ENCODE measurements around the gene CAPN10. TPM values are rescaled to one million over a fixed set of nuclear protein-coding genes. Genes with fewer than 3 reads are reported as not detected.
"Not testable (repeated sequence)": the region's sequence is repeated elsewhere in the genome, so short reads cannot be mapped to it uniquely, and the experiment has no call there.

The CAPN10 gene
- total RNA-seq, 1 experiment from 2014 or later, result 20.5 TPM

DNA sequence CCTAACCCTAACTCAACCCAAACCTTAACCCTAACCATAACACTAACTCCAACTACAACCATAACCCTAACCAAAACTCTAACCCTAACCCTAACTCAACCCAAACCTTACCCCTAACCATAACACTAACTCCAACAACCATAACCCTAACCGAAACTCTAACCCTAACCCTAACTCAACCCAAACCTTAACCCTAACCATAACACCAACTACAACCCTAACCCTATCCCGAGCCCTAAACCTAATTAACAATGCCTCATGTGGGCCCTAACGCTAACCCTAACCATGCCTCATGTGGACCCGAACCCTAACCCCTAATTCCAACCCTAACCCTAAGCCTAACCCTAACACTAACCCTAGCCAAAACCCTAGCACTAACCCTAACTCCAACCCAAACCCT, 27.2 kb downstream of the CAPN10 start:
- in situ Hi-C loops (cut with HindIII; ENCODE audit: low pct_unique_long_range_greater_than_20kb, low sequenced_read_pairs), result no loop called here

DNA sequence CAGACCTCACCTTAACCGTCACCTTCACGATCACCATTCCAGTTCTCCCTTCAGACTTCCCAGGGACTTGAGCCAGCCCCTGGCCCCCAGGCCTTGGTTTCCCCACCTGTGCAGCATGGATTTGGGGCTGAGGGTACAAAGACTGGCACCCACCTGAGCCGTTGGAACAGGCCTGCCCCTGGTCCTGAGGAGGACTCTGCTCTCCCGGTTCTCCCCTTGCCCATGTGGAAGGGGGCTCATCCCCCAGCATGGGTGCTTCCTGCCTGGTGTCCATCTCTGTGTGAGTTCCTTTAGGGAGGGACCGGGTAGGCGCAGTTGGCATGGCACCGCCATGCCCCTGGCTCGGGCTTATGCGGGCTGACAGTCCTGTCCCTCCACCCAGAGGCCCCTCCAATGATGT, 27.9 kb downstream of the CAPN10 start:
- no peak for DNase-seq (ENCODE audit: low read depth)
- in situ Hi-C loops (cut with HindIII; ENCODE audit: low pct_unique_long_range_greater_than_20kb, low sequenced_read_pairs), result no loop called here

More for the DNA sequence above, 27.2 kb downstream of the CAPN10 start:
- DNase-seq (ENCODE audit: low read depth), result no peak

DNA sequence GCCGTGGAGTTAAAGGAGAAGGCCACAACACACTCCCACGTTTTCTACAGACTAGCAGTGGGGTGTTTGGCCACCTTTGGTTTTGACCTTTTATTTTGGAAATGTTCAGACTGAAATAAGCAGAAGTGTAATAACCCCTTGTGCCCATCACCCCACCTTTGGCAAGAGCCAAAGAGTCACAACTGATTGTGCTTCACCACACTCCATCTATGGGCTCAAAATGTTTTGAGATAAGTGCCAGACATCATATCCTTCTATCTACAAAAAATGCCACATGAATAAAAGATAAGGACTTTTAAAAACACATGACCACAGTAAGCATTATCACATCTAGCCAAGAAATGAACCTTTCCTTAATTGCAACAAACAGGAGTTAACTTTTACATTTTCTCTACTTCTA, 28.9 kb downstream of the CAPN10 start:
- in situ Hi-C loops (cut with HindIII; ENCODE audit: low pct_unique_long_range_greater_than_20kb, low sequenced_read_pairs), result no loop called here
- no peak for DNase-seq (ENCODE audit: low read depth)

DNA sequence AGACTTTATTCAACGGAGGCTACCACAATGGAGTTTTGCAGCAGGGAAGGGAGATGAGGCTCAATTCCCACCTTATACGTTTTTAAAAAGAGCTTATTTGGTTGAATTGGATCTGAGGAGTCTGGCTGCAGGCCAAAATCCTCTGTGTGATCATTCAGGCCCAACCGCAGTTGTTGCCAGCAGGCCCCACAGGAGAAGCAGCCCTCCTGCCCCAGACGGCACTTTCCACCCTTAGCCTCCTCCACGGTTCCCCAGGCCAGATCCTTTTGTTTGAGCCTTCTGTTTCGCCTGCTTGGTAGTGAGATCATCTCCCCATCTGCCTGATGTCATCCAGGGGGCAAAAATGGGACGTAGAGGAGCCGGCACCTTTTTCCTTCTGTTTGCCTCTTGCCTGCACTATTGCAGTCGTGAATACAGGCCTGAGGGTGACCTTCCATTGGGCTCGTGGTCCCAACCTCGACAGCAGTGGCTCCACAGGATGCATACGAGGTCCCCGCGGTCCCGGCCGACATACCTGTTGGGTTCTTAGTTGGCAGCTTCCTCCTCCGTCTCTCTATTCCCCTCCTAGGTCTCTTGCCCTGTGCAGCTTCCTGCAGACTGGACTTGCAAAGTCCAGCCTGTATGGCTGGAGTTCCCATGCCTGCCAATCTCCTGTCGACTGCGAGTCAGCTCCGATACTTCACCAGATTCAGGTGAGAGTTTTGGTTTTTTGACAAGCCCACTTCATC, 29.4 kb downstream of the CAPN10 start:
- DNase-seq (ENCODE audit: low read depth), result no peak
- in situ Hi-C loops (cut with HindIII; ENCODE audit: low pct_unique_long_range_greater_than_20kb, low sequenced_read_pairs), result no loop called here

DNA sequence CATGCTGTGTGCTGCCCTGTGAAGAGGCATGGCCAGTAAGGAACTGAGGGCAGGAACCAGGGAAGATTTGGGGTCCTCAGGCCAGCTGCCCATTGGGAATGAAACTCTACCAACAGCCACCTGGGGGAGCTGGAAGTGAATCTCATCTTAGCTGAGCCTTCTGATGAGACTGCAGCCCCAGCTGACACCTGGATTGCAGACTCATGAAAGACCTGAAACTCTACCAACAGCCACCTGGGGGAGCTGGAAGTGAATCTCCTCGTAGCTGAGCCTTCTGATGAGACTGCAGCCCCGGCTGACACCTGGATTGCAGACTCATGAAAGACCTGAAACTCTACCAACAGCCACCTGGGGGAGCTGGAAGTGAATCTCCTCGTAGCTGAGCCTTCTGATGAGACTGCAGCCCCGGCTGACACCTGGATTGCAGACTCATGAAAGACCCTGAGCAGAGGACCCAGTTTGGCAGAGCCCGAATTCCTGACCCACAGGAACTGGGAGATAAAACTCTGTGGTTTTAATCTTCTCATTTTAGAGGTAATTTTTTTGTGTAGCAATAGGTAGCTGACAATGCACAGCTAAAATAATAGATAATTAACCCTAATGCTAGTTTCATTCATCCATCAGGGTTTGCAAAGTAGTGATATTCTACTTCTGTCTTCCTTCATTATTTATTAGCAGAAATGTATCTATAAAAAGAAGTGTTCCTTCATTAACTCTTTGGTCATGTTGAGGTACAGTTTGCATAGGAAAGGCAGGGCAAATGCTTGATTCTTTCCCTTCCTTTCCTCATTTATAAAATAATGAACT, 30.5 kb downstream of the CAPN10 start:
- DNase-seq (ENCODE audit: low read depth); in situ Hi-C loops (cut with HindIII; ENCODE audit: low pct_unique_long_range_greater_than_20kb, low sequenced_read_pairs): not testable (repeated sequence)

DNA sequence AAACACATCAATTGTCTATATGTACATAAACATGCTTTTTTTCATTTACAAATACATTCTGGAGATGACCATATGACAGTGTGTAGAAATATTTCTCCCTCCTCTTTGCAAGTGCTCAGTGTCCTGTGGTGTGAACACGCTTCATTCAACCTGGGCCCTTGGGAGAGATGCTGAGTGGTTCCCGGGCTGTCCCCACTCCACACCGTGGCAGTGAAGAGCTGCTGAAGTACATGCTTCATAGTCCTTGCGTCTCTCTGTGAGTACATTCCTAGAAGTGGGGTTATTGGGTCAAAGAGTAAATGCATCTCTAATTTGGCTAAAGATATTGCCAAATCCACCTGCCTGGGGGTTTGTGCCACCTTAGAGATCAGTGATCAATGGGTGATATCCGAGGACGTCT, 32.2 kb downstream of the CAPN10 start:
- DNase-seq (ENCODE audit: low read depth), result no peak
- in situ Hi-C loops (cut with HindIII; ENCODE audit: low pct_unique_long_range_greater_than_20kb, low sequenced_read_pairs), result no loop called here

DNA sequence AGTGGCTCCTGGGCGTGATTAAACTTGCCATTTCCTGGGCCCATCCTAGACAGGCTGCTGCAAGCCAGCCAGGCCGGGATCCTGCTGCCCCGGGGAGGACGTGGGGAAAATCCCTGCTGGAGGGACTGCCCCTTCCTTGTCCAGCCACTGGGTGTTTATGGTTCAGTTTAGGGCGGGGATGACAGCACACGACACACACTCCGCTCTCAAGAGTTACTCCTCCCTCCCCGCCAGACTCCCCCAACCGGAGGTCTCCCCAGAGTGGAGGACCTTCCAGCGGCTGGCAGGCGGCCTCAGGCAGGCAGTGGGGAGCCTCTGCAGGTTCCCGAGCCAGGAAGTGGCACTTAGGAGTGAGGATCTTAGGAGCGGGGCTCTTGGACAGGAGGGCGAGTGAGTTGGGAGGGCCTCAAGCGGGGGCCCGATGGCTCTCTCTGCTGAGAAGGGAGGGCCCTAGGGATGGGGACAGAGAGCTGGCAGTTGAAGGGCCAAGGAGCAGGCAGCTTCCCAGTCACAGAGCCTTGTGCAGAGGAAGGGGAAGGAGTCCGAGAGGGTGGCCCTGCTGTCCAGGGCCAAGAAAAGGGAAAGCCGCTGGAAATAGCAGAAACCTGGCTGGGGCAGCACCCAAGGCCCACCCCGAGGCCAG, 33.1 kb downstream of the CAPN10 start:
- in situ Hi-C loops (cut with HindIII; ENCODE audit: low pct_unique_long_range_greater_than_20kb, low sequenced_read_pairs), result no loop called here
- DNase-seq (ENCODE audit: low read depth), result no peak

DNA sequence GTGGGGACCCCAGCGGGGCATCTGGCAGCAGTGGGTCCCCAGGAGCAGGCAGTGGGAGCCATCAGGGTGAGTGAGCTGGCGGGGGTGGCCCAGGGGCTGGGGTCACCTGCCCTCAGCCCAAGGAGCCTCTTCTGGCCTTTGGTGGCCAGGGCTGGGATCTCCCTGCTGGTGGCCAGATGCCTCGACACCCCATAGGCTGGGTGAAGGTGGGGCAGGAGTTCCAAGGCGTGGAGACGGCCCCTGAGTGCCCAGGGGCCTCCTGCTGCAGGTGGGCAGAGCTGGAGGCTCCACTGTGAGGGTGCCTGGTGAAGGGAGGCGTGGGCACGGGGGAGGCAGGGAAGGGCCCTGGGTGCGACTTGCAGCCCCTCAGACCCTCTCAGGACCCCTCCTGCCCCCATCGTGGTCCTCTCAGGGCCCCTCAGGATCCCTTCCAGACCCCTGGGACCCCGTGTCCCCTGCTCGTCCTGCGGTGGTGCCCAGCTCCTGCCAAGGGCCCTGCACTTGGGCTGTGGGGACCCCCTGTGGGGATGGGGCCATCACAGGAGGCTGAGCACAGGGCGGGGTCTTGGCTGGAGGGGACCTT, 33.7 kb downstream of the CAPN10 start:
- DNase-seq (ENCODE audit: low read depth), result no peak
- in situ Hi-C loops (cut with HindIII; ENCODE audit: low pct_unique_long_range_greater_than_20kb, low sequenced_read_pairs), result no loop called here

DNA sequence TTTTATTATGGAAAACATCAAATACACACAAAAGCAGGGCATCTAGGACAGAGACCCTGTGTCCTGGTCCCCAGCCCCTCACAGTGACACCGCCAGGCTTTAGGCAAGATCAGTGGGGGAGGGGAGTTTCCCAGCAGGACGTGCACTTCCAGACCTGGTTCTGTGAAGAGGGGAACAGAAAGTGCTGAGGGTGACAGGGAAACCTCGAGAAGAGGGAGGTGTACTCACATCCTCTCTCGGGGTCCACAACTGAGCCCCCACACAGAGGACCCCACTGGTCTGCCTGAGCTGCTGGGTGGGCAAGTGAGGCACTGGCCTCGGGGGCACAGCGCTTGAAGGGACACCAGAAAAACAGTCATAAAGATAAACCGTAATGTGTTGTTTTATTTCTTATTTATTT, 34.3 kb downstream of the CAPN10 start:
- in situ Hi-C loops (cut with HindIII; ENCODE audit: low pct_unique_long_range_greater_than_20kb, low sequenced_read_pairs), result no loop called here
- DNase-seq (ENCODE audit: low read depth), result no peak

DNA sequence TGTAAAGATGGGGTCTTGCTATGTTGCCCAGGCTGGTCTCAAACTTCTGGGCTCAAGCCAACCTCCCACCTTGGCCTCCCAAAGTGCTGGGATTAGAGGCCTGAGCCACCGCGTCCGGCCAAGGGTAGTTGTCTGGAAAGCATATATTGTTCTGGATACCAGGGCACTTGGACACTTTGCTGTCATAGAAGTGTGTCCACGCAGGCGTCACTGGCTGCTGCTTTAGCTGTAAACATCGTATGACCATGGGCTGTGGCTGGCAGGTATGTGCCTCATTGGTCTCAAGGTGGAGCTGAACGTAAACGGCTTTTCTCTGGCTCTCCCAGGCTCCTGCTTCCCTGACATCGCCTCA, 35.5 kb downstream of the CAPN10 start:
- in situ Hi-C loops (cut with HindIII; ENCODE audit: low pct_unique_long_range_greater_than_20kb, low sequenced_read_pairs), result no loop called here
- no peak for DNase-seq (ENCODE audit: low read depth)

DNA sequence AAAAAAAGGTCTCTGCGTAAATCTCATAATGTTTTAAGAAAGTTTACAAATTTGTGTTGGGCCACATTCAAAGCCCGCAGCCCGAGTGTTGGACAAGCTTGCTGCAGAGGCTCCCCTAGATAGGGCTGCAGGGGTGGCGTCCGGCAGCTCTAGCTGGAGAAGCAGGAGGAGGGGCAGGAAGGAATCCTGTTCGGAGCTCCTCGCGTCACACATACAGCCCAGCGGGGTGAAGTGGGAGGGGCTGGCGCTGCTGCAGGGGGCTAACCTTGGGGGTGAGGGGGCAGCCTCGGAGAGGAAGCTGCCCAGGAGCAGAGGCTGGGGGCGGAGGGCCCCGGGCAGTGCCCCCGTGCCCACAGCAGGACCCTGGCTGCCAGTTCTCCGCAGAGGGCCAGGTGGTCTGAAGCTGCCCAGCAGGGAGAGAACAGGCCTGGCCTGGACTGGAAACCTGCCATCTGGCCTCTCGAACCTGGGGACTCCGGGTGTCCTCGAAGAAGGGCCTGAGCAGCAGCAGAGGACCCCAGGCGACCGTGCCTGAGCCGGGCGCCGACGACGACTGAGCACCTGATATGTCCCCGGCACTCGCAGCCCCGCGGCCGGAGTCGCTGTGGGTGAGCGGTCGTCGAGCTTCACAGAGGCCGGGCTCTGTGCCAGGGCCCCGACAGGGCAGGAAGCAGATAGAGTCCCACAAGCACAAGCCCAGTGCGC, 36.1 kb downstream of the CAPN10 start:
- DNase-seq (ENCODE audit: low read depth), result no peak
- in situ Hi-C loops (cut with HindIII; ENCODE audit: low pct_unique_long_range_greater_than_20kb, low sequenced_read_pairs), result no loop called here

DNA sequence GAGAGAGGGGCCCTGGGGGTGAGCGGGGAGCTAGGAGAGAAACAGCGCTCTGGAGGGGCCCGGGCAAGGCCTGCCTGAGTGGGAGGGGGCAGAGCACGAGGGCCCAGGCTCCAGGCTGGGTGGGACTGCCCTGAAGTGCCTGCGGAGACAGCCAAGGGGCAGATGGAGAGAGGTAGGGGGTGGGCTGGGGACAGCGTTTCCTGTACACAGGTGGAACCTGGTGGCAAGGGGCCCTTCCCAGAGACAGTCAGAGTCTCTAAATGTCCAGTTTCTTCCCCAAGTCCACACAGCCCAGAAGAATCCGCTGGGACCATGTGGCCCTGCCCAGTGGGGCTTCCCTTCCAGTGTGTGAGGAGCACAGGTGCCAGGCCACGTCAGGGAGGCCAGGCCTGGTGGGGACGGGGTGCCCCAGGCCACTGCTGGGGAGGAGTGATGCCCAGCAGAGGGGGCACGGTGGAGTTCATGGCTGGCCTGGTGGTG, 37.0 kb downstream of the CAPN10 start:
- in situ Hi-C loops (cut with HindIII; ENCODE audit: low pct_unique_long_range_greater_than_20kb, low sequenced_read_pairs), result no loop called here
- no peak for DNase-seq (ENCODE audit: low read depth)

DNA sequence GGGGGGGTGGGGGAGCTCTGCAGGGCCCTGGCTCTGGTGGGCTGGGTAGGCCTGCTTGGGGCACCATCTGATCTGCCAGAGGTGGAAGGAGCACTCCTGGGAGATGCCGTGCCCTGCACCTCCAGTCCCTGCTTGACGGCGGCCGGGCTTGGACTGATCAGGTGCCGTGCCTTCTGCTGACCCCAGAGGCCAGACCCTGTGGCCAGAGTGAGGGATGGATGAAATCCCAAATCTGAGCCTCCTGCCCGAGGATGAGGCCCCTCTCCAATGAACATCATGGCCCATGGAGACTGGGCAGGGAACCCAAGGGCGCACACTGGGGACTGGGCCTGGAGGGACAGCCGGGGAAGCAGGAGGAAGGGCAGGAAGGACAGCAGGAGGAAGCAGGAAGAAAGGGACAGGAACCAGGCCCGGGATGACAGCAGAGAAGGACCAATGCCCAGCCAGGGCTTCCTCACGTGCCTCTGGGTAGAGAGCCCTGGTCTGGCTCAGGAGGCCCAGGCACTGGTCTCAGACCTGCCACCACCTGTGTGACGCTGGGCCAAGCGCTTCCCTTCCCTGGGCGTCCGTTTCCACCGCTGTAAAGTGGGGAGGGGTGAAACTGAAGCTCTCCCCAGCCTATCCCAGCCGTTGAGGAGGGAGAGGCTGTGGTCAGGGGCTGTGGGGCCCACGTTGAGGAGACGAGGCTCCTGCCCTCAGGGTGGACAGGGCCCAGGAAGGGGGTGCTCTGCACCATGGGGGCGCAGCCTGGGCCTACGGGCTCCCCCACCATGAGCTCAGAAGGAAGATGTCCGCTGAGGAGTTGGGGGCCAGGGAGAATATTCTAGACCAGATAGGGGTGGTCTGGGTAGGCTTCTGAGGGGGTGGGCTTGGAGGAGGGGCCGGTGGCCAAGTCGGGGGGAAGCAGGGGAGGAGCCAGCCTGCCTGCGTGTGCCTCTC, 37.7 kb downstream of the CAPN10 start:
- in situ Hi-C loops (cut with HindIII; ENCODE audit: low pct_unique_long_range_greater_than_20kb, low sequenced_read_pairs), result no loop called here
- no peak for DNase-seq (ENCODE audit: low read depth)

DNA sequence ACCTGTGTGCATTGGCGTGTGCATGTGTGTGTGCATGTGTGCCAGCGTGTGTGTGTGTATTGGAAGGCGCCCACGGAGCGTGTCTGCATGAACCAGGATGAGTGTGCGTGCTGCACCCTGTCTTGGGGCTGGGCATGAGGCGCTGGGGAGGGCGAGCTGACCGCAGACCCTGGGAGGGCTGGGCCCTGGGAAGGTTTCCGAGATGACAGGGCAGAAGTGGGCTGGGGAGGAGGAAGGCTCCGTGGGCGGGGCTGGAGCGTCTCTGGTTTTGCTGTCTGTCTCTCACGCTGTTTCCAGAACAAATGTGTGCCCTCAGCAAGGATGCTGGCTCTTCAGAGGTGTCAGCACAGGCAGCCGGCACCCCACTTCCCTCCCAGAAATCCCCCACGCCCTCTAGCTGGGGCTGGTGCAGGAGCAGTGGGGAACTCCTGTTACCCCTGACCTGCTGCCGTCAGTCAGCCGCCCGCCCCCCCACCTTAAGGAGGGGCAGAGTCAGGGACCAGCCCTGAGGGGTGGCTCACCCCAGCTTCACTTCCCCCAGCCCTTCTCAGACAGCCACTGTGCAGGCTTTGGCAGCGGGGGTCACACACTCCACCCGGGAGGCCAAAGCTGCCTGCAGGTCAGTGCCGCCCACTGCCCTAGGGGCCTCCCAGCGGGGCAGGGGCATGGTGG, 38.6 kb downstream of the CAPN10 start, which contains the start of gene GPR35:
GPR35 (plus strand) TSS at position 531 of the 672 bp plus-strand sequence. CDS start 4,473 bp downstream, outside the sequence.
- no peak for DNase-seq (ENCODE audit: low read depth)
- in situ Hi-C loops (cut with HindIII; ENCODE audit: low pct_unique_long_range_greater_than_20kb, low sequenced_read_pairs), result no loop called here

DNA sequence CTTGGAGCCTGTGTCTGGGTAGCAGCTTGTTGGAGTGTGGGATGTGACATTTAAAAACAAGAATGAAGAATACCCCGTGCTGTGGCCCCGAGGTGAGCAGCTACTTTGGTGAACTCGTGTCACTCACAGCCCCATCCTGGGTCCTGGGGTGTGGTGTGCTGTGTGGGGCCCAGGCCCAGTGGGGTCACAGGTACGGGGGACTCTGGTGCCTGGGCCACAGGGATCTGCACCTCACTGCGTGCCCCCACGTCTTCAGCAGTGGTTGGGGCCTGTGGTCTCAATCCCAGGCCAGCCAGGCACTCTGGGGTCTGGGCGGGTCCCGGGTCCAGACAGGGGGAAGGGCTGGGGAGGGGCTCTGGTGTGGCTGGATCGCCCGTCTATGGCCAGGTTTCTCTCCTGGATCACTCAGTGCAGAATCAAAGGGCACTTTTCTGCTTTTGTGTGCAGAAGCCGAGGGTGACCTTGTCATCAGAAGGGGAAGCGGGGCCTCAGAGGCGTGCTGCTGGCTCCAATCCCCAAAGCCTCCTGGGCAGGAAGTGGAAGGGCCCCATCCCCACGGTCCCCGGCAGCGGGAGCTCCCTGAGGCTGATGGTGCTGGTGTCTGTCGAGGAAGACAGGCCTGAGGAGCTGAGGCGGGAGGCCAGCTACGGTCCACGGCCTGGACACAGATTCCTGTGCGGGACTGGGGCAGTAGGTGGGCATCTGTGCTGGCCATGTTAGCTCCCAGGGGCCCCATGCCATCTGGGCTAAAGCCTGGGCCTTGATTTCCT, 40.2 kb downstream of the CAPN10 start:
- no peak for DNase-seq (ENCODE audit: low read depth)
- in situ Hi-C loops (cut with HindIII; ENCODE audit: low pct_unique_long_range_greater_than_20kb, low sequenced_read_pairs), result no loop called here

Data from Caki2 (cell line).